Left ventricle myocardium superior (tissue), 1 donor: ENCODE measurements around the gene IFI27. TPM values are rescaled to one million over a fixed set of nuclear protein-coding genes. Genes with fewer than 3 reads are reported as not detected.
"Not testable (repeated sequence)": the region's sequence is repeated elsewhere in the genome, so short reads cannot be mapped to it uniquely, and the experiment has no call there.

Experiments
- ATAC-seq: fragments of 200-7000 bp; cut with Tn5 transposase; one replicate; pipeline ENCODE4 v1.9.1; 2020; ENCODE audit warnings: mild to moderate bottlenecking, moderate library complexity
- DNase-seq: peaks from one replicate; pipeline ENCODE4 v3.0.0-alpha.2; 2020
- intact Hi-C: fragments of 100-400 bp; cut with micrococcal nuclease; formaldehyde crosslinking; loops from one replicate; pipeline ENCODE4 v1.11.0; 2022
- long read RNA-seq: library from polyadenylated mRNA; unstranded; transcript quantifications from one replicate; pipeline ENCODE4 v2.0.0, GENCODE V29; 2021
- total RNA-seq: library from RNA; stranded (reverse); fragmentation: NEBNext Ultra II Directional; extraction: Animal tissue kit (Norgen Biotek cat#: 25700); gene quantifications from one replicate; pipeline ENCODE4 v1.2.1, GENCODE V29; 2021
- donor health status: DM: no; HTN: yes; CAD: no; lungs with severe emphysema.

IFI27 gene
- 151 TPM for total RNA-seq
- long read RNA-seq, transcript IFI27-215 (5 exons, 644 nt): major isoform, 19 of 47 reads
- long read RNA-seq, transcript IFI27-211 (5 exons, 364 nt): major isoform, 19 of 47 reads
- long read RNA-seq, partial matches to known transcripts: 2 of 47 reads
- long read RNA-seq, other reads (novel, unspliced or antisense): 3 of 47 reads

DNA sequence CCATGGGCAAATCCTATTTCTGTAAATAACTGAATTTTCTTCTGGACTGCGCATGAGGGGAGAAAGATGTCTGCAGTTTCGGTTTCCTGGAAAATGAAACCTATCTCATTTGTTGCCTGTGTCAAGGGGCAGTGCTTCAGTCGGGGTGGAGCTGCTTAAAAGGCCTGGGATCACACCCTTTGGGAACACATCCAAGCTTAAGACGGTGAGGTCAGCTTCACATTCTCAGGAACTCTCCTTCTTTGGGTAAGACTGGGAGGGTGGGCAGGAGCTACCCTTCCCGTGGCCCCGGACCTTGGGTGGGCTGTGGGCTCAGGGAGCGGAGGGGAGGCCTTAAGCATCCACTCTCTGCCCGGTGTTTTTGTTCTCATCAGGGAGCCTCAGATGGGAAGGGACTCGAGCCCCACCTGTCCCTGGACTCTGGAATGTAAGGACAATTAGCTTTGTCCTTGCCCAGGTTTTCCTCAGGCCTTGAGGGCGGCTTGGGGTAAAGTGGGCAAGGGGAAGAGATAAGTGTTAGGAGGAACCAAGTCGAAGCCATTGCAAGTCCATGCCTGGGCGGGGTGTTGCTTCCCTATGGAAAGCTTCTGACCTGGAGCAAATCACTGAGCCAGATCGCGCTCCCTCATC, at the start of gene IFI27:
Gene IFI27 (plus strand): TSS at position 185 of the 630 bp plus-strand sequence.
- ATAC-seq (peak; percentile 70), DNase-seq (peak; percentile 47)
- intact Hi-C loops: no loop called here

DNA sequence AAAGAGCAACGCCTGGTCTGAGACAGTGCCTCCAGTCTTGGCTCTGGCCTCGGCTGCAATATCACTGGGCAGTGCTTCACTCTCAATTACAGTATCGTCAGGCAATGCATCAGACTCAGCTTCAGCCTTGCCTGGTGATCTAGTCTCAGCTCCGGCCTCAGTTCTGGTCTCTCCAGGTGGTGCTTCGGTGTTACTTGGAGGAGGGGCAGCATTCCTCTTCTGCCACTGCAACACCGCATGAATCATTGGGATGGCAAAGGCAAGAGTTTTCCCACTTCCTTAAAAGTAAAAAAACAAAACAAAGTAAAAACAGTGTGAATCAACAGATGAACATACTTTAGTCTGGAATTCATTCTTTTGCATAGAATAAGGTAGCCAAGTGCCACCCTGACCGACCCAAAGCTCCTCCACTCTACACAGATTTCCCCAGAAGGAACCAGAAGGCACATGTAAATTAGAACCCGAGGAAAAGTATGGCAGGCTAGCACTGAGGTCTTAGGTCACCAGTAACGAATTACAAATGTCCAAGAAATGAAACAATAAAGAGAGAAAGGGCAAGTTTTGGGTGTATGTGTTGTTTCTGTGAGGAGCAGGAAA, 48.1 kb upstream of the IFI27 start:
- DNase-seq: no peak
- intact Hi-C loops: no loop called here
- no peak for ATAC-seq

DNA sequence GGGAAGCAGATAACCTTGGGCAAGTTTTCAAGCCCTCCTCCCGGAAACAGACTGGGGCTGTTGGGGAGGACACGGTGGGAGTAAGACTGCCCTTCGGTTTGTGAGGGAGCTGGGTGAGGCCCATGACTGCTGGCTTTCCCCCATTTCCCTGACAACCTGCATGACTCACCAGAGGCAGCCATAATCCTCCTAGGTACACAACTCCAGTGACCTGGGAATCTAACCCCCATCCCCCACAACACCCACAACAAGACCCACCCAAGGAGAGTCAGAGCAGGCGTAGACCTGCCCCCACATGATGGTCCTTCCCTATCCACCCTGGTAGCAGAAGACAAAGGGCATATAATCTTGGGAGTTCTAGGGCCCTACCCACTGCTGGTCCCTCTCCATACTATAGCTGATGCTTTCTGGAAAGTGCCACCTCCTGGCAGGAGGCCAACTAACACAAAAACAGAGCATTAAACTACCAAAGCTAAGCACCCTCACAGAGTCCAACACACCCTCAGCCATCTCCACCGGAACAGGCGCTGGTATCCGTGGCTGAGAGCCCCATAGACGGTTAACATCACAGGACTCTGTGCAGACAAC, 44.4 kb upstream of the IFI27 start:
- intact Hi-C loops: no loop called here
- ATAC-seq (peak; percentile 30), DNase-seq (no peak)

DNA sequence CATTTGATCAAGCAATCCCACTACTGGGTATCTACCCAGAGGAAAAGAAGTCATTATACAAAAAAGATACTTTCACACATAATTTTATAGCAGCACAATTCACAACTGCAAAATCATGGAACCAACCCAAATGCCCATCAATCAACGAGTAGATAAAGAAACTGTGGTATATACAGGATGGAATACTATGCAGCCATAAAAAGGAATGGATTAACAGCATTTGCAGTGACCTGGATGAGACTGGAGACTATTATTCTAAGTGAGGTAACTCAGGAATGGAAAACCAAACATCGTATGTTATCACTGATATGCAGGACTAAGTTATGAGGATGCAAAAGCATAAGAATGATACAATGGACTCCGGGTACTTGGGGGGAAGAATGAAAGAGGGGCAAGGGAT, 38.5 kb upstream of the IFI27 start:
- DNase-seq, intact Hi-C loops, ATAC-seq: not testable (repeated sequence)

DNA sequence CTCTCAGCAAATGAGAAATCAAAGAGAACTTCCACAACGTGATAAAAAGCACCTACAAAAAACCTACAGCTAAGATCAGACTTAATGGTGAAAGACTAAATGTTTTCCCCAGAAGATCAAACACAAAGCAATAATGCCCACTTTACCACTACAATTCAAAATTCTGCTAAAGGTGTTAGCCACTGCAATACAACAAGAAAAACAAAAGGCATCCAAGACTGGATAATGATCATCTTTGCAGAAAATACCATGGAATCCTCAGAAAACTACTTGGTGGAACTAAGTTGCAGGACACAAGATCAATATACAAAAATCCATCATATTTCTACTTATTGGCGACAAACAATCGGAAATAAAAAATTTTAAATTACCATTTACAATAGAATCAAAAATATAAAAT, 36.0 kb upstream of the IFI27 start:
- ATAC-seq (no peak), DNase-seq (no peak)
- intact Hi-C loops: no loop called here

DNA sequence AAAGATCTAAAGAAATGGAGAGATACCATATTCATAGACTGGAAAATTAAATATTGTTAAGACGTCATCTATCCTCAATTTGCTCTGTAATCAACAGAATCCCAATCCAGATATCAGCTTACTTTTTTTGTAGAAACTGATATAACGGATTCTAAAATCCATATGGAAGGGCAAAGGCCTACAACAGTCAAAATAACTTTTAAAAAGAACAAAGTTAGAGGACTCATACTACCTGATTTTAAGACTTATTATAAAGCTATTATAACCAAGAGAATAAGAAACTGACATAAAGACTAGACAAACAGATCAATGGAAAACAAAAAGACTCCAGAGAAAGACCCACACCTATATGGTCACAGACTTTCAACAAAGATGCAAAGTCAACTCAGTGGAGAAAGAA, 35.5 kb upstream of the IFI27 start:
- intact Hi-C loops: no loop called here
- ATAC-seq (no peak), DNase-seq (no peak)

DNA sequence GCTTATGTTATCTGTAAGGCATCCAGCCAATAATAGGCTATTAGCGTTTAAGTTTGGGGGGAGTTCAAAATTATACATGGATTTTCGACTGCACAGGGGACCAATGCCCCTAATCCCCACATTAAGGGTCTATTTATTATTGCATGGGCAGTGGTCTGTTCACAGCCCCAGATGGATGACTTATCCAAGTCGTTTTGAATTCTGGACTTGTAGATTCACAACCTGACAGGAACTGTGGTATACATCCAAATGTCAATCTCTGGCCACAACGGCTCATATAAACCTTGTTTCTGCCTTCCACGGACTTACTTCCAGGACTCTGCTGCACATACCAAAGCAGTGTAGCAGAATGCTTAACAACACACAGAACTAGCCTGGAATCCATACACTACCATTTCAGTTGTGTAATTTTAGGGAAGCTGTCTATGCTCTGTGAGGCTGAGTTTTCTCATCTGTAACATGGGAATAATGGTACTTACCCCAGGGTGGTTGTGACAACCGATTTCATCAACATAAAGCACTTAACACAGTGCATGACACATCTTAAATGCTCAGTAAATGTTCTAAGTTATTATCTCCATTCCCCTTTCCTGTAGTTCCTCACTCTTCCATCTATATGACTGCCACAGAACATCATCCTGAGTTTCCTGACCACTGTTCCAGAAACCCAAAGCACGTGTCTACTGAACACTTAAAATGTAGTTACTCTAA, 33.3 kb upstream of the IFI27 start:
- DNase-seq (no peak), ATAC-seq (no peak)
- intact Hi-C loops: no loop called here

DNA sequence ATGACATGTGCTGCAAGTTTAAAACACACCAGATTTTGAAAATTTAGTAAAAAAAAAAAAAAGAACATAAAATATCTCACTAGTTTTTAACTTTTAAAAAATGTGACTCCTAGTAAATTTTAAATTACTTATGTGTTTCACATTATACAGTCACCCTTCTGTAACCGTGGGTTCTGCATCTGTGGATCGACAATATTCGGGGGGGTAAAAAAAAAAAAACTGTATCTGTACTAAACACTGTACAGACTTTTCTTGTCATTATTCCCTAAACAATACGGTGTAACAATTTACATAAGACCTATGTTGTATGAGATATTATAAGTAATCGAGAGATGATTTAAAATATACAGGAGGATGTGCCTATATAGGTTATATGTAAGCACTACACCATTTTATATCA, 32.7 kb upstream of the IFI27 start:
- intact Hi-C loops: no loop called here

DNA sequence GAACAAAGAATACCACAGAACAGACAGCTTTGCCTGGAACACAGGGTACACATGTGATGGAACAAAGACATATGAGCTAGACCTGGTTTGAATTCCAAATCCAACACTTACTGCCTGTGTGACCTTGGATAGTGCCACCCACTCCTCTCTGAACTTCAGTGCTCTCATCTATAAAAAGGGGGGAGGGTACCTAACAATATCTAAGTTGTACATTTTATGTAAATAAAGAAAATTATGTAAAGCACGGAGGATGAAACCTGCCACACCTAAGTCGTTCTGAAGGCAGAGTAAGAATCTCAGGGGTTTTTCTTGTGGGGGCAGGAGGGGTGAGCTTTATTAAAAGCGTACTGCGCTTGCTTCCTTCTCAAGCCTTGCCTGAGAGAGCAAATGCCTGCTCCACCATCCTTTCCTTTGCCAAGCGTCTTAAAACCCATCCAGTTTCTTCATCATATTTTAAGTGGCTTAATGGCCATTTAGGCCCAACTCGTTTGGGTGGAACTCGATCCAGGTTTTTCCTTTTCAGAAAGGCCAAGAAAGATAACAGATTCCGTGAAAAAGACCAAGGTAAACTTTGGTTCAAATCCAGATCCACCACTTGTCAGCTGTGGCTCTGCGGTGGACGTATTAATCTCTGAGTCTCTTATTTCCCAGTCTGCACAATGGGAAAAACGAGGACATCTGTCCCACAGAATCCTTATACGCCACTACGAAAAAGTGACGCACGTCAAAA, 30.5 kb upstream of the IFI27 start:
- ATAC-seq: no peak
- intact Hi-C loops: no loop called here

More for the DNA sequence above, 32.7 kb upstream of the IFI27 start:
- ATAC-seq (no peak), DNase-seq (no peak)

DNA sequence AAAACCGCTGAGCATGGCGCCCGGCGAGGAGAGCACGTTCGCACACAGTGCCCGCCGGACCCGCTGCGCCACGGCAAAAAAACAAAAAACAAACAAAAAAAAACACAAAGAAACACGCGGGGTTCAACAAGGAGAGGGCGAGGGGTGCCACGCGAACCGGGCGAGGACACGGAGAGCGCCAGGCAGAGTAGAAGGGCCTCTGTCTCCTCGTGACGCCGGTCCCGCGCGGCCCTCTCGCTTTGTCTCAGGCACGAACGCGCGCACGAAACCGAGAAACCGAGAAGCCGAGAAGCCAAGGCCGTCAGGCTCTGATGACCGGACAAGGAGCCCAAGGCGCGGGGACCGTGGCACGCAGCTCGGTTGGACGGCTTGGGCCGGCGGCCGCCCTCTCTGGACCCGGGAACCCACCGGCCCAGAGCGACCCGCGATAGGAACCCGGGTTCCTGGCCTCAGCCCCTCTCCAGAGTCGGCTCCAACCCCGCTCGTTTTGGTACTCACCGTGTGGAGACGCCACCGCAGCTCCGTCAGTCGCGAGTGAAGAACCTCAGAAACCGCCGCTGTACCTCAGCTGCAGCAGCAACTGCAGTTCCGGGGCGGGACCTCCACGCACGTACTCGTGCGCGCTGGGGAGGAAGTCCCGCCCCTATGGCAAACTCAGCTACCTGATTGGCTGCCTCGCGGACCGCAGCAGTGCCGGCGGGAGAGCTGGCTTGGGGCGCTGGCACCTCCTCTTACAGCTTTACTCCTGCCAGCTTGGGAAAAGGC, 29.7 kb upstream of the IFI27 start, which contains the start of the genes DDX24 and IFI27L1:
Gene DDX24 (minus strand): TSS at position 582 of the 765 bp plus-strand sequence. CDS start 1,460 bp downstream, outside the sequence.
Gene IFI27L1 (plus strand): TSS at position 690 of the 765 bp plus-strand sequence. CDS start 15,628 bp downstream, outside the sequence.
- peak; percentile 98 for DNase-seq
- intact Hi-C loops: no loop called here
- ATAC-seq: peak; percentile 100

More for the DNA sequence above, 30.5 kb upstream of the IFI27 start:
- DNase-seq: no peak

DNA sequence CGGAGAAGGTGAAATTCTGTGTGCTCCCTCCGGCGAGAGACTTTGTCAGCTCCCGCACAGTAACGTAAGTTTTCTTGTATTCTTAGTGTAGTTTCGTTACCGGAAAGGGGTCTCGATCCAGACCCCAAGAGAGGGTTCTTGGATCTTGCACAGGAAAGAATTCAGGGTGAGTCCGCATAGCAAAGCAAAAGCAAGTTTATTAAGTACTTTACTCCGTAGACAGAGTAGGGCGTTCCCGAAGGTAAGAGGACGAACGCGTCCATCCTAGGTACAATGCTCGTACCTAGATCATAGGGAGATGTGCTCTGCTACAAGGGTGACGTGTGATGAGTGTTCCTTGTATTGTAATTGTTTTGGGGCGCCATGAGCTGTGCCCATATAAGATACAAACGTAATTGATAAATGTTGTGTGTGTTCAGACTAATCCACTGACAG, 29.1 kb upstream of the IFI27 start:
- intact Hi-C loops: no loop called here
- DNase-seq (no peak), ATAC-seq (peak; percentile 5)

DNA sequence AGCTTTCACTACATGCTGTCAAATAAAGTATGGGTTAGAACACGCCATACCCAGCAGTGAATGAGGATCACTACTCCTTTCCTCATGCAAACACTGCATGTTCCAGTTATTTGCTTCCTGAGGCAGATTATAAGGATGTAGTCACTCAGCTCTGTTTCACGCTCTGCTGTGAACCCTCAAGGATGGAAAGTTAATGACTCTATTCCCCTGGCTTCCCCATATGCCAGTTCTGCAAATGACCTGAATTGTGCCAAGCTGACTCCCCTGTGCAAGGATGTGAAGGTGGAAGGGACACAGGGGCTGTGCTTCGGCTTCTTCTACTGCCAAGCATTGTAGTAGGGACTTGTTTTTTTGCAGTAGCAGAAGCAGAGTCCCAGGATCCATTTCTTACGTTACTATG, 22.6 kb upstream of the IFI27 start:
- intact Hi-C loops: no loop called here
- ATAC-seq (no peak), DNase-seq (no peak)

DNA sequence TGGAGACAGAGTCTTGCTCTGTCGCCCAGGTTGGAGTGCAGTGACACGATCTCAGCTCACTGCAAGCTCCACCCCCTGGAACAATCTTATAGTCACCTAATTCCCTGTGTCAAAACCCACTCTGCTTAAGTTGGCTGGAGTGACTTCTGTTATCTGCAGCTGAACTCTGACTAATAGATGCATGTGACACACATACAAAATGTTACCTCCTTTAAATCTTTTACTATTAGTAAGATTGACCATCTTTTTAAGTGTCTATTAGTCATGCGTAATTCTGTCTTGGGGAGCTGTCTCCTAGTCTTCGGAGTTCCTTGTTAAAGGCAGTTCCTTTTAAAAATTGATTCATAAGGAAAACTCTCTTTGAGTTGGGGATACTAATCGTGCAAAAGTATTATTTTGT, 22.0 kb upstream of the IFI27 start:
- ATAC-seq (no peak), DNase-seq (no peak)
- intact Hi-C loops: no loop called here

DNA sequence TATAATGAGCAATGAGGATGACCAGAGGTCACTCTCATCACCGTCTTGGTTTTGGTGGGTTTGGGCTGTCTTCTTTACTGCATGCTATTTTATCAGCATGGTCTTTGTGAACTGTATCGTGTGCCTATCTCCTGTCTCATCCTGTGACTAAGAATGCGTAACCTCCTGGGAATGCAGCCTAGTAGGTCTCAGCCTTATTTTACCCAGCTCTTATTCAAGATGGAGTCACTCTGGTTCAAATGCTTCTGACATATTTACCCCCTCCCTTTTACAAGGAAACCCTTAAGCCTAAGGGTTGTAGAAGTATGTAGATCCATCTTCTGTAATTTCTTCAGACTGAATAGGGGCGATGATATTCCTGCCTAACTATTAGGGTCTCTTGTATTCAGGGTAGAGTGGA, 21.1 kb upstream of the IFI27 start:
- intact Hi-C loops: no loop called here
- DNase-seq: no peak
- no peak for ATAC-seq

DNA sequence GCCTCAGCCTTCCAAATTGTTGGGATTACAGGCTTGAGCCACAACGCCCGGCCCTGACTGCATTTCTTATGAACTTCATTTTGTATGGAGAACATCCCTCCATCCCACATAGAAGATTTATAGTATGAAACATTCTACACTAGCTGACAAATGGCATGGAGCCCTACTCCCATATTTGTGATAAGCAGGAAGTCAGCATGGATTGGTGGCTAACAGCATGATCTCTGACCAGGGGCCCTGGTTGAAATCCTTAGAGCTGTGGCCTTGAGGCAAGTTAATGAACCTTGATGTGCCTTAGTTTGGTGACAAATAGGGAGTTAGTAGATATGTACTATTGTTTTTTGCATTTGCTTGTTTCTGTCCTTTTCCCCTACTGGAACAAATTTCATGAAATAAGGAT, 17.1 kb upstream of the IFI27 start:
- intact Hi-C loops: no loop called here
- ATAC-seq (no peak), DNase-seq (no peak)

DNA sequence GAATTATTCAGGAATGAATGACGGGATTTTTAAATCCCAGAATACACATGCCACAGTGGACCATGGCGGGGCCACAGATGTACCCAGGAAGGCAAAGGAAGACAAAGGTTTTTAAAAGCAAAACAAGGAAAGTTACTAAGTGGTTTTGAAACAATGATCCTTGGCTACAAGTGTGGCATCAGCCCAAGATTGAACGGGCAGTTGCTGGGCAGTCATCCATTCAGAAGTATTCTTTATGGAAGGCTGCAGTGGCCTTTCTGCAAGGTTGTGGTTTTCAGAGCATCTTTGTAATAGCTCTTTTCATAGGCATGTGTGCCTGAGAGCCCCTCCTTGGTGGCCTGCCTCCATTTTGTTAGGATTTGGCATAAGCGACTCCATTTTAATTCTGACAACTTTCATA, 13.4 kb upstream of the IFI27 start:
- DNase-seq: no peak
- intact Hi-C loops: no loop called here
- ATAC-seq: no peak

DNA sequence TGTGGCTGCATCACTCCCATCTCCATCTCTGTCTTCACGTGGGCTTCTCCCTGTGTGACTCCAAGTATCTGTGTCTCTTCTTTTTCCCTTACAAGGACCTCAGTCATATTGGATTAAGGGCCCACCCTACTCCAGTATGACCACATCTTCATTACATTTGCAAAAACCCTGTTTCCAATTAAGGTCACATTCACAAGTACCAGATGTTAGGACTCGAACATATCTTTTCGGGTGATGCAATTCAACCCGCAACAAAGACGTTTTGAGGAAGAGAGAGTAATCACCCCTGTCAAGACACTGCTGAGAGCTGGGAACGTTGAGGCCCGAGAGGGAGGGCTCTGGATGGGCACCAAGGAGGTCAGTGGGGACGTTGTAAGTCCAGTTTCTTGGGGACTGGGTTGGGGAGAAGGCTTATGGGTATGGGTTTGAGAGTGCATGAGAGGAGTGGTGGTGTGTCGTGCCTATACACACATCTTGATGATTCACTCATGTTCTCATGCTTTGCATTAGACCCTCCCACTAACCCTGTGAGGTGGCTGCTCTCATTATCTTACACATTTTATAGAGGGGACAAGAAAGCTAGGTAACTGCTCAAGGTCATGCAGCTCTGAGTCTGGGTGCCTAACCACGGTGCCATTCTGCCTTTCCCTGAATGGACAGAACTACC, 12.1 kb upstream of the IFI27 start:
- no peak for DNase-seq
- intact Hi-C loops: no loop called here
- peak; percentile 41 for ATAC-seq

DNA sequence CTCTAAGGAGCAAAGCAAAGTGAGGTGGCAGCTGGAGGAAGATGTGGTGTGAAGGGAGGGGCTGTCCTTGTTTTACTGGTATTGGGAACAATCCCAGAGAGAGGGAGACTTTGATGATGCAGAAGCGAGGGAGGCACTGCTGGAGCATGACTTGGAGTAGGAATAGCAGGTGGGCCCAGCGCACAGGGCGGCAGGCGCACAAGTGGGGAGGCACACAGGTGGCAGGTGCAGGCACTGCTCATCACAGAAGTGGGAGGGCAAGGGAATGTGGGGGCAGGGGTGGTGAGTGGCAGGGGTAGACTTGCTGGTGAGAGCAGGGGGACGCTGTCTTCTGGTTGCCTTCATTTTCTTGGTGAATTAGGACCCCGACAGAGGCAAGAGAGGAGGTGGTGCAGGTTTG, 11.5 kb upstream of the IFI27 start:
- DNase-seq: no peak
- ATAC-seq: no peak
- intact Hi-C loops: no loop called here
